ENCODE measurements around the gene RNF38.
"Not testable (repeated sequence)": the region's sequence is repeated elsewhere in the genome, so short reads cannot be mapped to it uniquely, and the experiment has no call there.

Gene RNF38

DNA sequence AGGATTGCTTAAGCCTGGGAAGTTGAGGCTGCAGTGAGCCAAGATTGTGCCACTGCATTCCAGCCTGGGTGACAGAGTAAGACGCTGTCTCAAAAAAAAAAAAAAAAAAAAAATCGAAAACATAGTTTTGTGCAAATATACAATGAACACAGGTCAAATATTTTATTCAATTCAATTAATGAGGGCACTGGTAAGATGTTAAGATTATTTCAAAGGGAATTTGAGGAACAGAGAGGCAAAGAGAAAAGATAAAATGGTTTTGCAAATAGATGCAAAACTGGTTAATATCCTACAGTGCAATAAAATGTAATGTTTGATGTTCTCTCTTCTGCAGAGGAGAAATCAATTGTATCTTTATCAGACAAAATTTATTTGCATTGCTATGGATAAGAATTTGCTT lies 102.3 kb downstream of the RNF38 start:
- TF ChIP-seq, protein P1, sequence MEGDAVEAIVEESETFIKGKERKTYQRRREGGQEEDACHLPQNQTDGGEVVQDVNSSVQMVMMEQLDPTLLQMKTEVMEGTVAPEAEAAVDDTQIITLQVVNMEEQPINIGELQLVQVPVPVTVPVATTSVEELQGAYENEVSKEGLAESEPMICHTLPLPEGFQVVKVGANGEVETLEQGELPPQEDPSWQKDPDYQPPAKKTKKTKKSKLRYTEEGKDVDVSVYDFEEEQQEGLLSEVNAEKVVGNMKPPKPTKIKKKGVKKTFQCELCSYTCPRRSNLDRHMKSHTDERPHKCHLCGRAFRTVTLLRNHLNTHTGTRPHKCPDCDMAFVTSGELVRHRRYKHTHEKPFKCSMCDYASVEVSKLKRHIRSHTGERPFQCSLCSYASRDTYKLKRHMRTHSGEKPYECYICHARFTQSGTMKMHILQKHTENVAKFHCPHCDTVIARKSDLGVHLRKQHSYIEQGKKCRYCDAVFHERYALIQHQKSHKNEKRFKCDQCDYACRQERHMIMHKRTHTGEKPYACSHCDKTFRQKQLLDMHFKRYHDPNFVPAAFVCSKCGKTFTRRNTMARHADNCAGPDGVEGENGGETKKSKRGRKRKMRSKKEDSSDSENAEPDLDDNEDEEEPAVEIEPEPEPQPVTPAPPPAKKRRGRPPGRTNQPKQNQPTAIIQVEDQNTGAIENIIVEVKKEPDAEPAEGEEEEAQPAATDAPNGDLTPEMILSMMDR (IDR thresholded peaks at IDR 0.05; ENCODE audit: low read depth, low read length), result no peak
- TF ChIP-seq MYC (IDR thresholded peaks at IDR 0.05; ENCODE audit: low read depth, low read length) (no peak), POLR2A (IDR thresholded peaks at IDR 0.05; ENCODE audit: extremely low read depth, insufficient read length) (no peak)
- TF ChIP-seq, protein P2, sequence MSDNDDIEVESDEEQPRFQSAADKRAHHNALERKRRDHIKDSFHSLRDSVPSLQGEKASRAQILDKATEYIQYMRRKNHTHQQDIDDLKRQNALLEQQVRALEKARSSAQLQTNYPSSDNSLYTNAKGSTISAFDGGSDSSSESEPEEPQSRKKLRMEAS (IDR thresholded peaks at IDR 0.05; ENCODE audit: low read depth, low read length), result no peak
- DNase-seq (ENCODE audit: low read depth), result no peak
- no peak overlapping the region for H3K4me3 ChIP-seq (ENCODE audit: low read depth, low read length)

DNA sequence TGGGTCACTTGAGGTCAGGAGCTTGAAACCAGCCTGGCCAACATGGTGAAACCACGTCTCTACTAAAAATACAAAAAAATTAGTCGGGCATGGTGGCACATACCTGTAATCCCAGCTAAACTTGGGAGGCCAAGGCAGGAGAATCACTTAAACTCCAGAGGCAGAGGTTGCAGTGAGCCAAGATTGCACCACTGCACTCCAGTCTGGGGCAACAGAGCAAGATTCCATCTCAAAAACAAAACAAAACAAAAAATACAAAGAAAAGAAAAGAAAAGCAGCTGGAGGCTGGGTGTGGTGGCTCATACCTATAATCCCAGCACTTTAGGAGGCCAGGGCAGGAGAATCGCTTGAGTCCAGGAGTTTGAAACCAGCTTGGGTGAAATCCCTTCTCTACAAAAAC lies 105.1 kb downstream of the RNF38 start:
- DNase-seq (ENCODE audit: low read depth); H3K4me3 ChIP-seq (ENCODE audit: low read depth, low read length): not testable (repeated sequence)

DNA sequence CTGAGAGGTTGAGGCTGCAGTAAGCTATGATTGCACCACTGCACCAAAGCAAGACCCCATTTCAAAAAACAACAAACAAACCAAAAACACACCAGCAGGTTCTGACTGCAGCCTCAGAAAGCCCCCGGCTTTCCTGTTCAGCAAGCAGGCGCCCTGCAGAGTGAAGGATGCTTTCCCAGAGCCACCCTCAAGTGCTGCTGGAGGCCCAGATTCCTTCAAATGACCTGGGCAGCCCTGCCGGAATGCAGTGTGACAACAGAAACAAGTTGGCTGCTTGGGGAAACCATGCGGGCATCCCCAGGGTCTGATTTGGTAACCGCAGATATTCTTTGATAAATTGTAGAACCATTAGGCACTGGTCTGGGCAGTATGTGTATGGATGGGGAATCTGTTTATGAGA lies 106.2 kb downstream of the RNF38 start:
- H3K4me3 ChIP-seq (ENCODE audit: low read depth, low read length), result no peak overlapping the region
- TF ChIP-seq, protein P1 (IDR thresholded peaks at IDR 0.05; ENCODE audit: low read depth, low read length), result no peak
- TF ChIP-seq, protein P2 (IDR thresholded peaks at IDR 0.05; ENCODE audit: low read depth, low read length), result no peak
- TF ChIP-seq POLR2A (IDR thresholded peaks at IDR 0.05; ENCODE audit: extremely low read depth, insufficient read length), result no peak
- no peak for TF ChIP-seq MYC (IDR thresholded peaks at IDR 0.05; ENCODE audit: low read depth, low read length)
- no peak for DNase-seq (ENCODE audit: low read depth)

DNA sequence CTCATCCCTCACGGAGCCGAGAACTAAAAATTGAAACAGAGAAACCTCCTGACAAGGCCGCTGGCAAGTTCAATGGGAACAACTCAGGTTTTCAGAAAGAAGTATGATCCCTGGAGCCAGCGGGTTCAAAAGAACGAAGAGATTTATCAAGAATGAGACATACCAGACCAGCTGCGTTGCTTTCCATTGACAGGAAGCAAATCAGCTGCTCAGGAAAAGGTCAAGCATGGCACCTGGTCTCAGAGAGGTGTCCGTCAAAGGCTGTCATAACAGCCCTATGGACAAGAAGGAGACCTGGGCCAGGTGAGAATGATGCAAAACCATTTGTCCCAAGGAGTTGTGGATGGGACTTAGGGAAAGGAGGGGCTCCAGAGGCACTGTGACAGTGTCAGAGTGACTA lies 106.9 kb downstream of the RNF38 start:
- TF ChIP-seq MYC (IDR thresholded peaks at IDR 0.05; ENCODE audit: low read depth, low read length), result no peak
- no peak for DNase-seq (ENCODE audit: low read depth)
- H3K4me3 ChIP-seq (ENCODE audit: low read depth, low read length), result no peak overlapping the region

DNA sequence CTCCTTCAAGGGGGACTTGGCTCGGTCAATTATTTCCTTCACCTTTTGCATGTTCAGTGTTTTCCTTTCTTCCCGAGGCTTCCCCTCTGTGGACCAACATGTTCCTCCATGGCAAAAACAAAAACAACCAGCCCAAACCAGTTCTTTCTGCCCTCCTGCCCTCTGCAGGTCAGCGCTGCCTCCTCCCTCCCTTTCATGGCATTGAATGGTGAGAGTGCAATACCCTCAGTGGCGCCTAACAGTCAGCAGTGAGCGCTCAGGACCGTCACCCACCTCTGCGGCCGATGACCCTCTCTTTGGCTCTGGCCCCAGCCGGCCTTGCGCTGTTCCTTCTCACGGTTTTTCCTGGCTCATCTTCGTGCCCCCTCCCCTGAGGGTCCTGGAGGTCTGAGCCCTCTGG lies 107.4 kb downstream of the RNF38 start:
- DNase-seq (ENCODE audit: low read depth), result no peak
- TF ChIP-seq MYC (IDR thresholded peaks at IDR 0.05; ENCODE audit: low read depth, low read length) (no peak), POLR2A (IDR thresholded peaks at IDR 0.05; ENCODE audit: extremely low read depth, insufficient read length) (no peak)
- TF ChIP-seq, protein P2 (IDR thresholded peaks at IDR 0.05; ENCODE audit: low read depth, low read length), result no peak
- TF ChIP-seq, protein P1 (IDR thresholded peaks at IDR 0.05; ENCODE audit: low read depth, low read length), result no peak
- H3K4me3 ChIP-seq (ENCODE audit: low read depth, low read length), result no peak overlapping the region

DNA sequence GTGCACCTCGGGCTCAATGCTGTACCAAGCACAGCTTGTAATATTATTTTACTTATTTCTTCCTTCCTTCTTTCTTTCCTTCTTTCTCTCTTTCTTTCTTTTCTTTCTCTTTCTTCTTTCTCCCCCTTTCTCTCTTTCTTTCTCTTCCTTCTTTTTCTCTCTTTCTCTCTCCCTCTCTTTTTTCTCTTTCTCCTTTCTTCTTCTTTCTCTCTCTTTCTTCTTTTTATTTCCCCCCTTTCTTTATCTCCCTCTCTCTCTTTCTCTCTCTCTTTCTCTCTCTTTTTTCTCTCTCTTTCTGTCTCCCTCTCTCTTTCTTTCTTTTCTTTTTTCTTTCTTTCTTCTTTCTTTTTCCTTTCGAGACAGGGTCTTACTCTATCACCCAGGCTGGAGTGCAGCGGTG lies 109.1 kb downstream of the RNF38 start:
- H3K4me3 ChIP-seq (ENCODE audit: low read depth, low read length), result no peak overlapping the region
- no peak for DNase-seq (ENCODE audit: low read depth)
- TF ChIP-seq, protein P1 (IDR thresholded peaks at IDR 0.05; ENCODE audit: low read depth, low read length), result no peak
- no peak for TF ChIP-seq MYC (IDR thresholded peaks at IDR 0.05; ENCODE audit: low read depth, low read length)
- no peak for TF ChIP-seq POLR2A (IDR thresholded peaks at IDR 0.05; ENCODE audit: extremely low read depth, insufficient read length)
- TF ChIP-seq, protein P2 (IDR thresholded peaks at IDR 0.05; ENCODE audit: low read depth, low read length), result no peak

DNA sequence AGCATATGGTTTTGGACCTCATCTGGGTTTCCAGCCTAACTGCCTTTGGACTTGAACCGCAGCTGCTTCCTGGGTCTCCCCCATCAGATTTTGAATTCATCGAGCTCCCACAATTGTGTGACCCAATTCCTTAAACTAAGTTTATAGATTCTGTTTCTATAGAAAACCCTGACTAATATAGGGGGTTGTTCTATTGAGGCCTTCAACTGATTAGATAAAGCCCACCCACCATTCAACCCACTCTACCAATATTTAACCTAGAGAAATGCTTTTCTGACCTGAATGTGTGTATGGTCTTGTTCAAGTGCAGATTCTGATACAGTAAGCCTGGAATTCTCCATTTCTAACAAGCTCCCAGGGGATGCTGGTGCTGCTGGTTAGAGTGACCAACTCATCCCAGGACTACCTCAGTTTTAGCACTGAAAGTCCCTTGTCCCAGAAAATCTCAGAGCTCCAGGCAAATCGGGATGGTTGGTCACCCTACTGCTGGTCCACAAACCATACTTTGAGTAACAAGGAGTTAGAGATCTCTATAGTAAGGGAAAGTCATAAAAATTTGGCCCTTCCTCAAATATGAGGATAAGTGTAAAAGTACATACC lies 110.1 kb downstream of the RNF38 start:
- TF ChIP-seq POLR2A (IDR thresholded peaks at IDR 0.05; ENCODE audit: extremely low read depth, insufficient read length), result no peak
- TF ChIP-seq, protein P2 (IDR thresholded peaks at IDR 0.05; ENCODE audit: low read depth, low read length), result no peak
- TF ChIP-seq, protein P1 (IDR thresholded peaks at IDR 0.05; ENCODE audit: low read depth, low read length), result no peak
- TF ChIP-seq MYC (IDR thresholded peaks at IDR 0.05; ENCODE audit: low read depth, low read length), result no peak
- no peak overlapping the region for H3K4me3 ChIP-seq (ENCODE audit: low read depth, low read length)
- no peak for DNase-seq (ENCODE audit: low read depth)

Measured in NB4 (cell line).